CD4-positive, alpha-beta T cell treated with Interleukin-17A for 4 hours (primary cell): ENCODE measurements around the gene KRT4.
"Not testable (repeated sequence)": the region's sequence is repeated elsewhere in the genome, so short reads cannot be mapped to it uniquely, and the experiment has no call there.

Experiments
- DNase-seq: peaks from one replicate; pipeline ENCODE4 v3.0.0-alpha.2; 2020; ENCODE audit warnings: mixed read lengths

KRT4 gene

DNA sequence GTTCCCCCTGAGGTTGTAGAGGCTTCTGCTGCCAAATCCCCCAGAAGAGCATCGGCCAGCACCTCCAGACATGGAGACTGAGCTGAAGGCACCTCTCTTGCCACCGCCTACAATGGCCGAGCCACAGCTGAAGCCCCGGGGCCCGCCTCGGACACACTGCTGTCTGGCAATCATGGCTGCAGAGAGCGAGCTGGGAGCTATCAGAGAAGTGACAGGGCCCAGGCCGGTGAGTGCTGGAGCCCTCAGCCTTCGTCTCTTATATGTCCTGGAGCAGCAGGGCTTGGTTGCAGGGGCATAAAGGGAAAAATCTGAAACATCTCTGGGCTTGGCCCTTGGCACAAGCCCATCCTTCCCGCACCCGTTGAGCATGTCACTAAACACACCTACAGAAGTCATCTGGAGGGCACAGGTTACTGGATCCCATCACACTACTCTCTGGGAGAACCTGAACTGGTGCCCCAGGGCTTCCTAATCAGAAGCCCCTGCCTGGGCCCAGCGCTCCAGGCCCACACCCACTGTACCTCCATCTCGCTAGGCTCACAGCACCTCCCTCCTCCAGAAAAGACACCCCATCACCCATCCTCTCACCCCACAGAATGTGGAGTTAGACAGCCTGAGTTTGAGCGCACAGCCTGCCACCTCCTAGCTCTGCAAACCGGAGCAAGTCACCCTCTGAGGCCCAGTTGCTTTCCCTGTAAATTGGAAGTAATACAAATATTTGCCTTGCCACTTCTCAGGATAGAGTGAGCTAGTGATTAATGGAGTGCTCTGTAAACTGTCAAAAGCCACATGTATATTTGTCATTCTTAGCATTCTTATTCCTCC lies at the start of gene KRT4:
Gene KRT4 (minus strand): TSS at position 232 of the 825 bp plus-strand sequence. CDS start 58 bp downstream, at position 174.
- DNase-seq, result no peak

DNA sequence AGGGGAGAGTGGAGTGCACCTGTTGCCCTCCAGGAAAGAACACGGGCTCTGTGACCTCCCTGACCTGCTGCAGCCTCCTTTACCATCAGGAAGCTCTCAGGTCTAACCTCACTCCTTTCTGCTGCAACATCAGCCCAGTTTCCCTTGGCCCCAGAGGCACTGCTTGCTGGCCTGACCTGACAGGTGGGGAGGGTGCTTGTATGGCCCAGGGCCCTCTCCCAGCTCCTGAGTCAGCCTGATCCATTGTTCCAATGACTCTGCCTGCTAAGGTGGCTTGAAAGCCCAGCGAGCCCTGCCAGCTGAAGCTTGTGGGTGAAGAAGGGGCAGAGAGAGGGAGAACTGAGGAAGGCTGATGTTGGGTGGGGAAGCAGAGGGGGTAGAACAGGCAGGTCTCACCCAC lies 48.1 kb upstream of the KRT4 start:
- no peak for DNase-seq

DNA sequence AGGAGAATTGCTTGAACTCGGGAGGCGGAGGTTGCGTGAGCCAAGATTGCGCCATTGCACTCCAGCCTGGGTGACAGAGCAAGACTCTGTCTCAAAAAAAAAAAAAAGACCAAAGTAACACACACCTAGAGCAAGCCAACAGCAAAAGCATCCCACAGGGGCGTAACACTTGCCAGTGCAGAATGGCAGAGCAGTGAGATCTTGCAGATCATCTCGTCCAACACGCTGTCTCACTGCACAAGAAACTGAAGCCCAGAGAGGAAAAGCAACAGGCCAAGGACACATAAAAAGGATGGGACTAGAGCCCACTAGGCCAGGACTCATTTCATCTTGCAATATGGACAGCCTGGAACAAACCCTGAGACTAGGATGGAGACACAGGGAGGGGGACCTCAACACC lies 47.6 kb upstream of the KRT4 start:
- no peak for DNase-seq

DNA sequence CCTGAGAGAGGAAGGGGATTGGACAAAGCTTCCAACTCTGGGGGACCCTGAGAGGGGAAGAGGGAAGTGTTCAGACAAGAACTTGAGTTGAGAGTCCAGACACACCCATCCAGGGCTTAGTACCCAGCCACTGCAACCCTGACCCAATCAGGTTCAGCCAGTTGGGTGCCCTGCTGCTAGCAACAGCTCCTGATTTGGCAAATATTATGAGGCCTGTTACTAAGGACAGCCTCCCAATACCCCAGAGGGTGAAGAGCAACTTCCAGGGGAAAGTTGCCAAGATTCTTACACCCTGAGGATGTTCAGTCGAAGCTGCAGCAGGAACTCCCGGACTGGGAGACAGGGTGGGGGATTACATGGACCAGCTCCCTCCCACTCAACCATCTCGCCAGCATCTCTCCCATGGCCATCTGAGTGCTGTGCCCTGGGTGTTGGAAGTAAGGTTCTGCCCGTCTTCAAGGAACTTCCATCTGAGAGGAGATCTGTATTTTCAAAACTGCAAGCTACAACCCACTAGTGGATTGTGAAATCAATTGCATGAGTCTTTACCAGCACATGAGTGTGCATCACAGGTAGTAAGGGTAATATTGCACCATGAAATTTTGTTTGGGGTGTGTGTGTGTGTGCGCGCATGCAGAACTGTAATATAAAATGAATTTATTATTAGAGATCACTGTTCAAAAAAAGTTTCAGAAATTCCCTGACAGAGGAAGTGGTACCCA lies 46.3 kb upstream of the KRT4 start:
- DNase-seq, result no peak

DNA sequence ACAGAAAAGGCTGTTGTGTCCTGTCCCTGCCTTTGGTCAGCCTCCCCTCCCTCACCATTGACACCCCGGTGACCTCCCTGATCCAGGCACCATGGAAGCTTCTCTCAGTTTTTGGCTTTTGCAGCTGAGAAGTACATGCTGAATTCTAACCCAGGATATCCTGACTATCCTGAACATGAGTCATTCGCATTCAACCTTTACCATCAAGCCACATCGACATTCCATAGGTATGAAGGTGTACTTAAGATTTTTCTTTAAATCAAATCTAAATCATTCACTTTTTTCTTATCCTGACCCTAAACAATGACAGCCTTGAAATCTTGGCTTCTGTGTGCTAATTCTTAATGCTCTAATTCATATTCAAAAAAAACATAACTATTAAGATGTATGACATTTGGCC lies 43.6 kb upstream of the KRT4 start:
- DNase-seq, result no peak

DNA sequence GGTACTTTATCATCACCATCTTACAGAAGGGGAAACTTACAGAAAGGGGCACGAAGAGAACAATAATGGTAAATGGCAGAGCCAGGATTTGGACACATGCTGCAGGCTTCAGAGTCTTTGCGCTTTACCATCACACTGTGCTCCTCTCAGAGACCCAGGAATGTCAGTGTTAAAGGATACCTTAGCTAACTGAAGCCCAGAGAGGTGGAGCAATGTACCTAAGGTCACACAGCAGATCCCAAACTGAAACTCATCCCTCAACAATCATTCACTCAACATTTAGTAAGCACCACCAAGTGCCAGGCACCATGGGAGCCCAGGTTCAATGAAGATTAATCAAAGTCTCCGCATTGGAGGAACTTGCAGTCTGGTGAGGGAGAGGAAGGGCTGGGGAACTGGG lies 42.9 kb upstream of the KRT4 start:
- DNase-seq, result no peak

DNA sequence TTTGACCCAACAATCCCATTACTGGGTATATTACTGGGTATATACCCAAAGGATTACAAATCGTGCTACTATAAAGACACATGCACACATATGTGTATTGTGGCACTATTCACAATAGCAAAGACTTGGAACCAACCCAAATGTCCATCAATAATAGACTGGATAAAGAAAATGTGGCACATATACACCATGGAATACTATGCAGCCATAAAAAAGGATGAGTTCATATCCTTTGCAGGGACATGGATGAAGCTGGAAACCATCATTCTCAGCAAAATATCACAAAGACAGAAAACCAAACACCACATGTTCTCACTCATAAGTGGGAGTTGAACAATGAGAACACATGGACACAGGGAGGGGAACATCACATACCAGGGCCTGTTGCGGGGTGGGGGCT lies 42.2 kb upstream of the KRT4 start:
- DNase-seq, result not testable (repeated sequence)

DNA sequence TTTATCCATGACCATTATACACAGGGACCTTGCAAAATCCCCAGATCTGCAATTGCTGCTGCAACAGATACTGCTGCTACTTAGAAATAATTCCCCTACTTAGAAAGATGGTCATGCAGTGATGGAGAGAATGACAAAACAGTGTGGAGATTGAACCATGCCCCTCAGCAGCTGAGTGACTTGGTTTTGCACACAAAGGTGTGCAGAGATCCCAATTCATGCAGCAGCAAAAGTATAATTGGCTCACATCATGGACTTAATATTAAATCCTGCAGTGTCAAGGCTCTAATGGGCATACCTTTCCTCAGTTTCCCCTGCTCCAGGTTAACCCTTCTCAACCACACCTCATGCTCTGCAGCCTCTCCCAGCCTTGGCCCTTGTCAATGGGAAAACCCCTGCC lies 37.9 kb upstream of the KRT4 start:
- no peak for DNase-seq

DNA sequence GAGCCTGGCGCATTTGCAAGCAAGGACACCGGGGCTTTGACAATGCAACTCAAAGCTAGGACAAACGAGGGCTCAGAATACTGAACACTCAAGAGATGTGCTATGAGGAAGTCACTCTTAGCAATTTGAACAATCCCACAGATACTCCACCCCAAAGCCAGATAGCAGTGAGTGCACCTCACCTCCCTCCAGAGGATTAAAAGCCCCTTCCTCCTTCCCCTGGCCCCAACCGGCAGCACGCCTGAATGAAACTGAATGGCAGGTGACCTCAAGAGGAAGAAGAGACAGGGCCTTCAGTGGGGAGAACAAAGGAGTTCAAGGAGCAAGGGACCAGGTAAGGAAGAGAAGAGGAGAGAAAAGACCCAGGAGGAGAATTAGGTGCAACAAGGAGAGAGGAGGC lies 36.8 kb upstream of the KRT4 start:
- no peak for DNase-seq

DNA sequence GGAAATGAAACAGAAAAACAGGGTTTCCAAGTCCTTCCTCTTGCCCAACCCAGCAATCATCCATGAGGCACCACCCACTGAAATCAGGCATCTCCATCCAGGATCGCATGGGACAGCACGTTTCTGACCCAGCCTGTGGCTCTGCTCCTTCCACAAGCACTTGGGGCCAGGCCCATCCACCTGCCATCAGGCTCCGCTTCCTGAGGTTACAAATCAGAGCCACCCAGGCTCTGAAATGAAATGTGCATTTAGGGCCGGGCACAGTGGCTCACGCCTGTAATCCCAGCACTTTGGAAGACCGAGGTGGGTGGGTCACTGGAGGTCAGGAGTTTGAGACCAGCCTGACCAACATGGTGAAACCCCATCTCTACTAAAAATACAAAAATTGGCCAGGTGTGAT lies 35.6 kb upstream of the KRT4 start:
- no peak for DNase-seq

DNA sequence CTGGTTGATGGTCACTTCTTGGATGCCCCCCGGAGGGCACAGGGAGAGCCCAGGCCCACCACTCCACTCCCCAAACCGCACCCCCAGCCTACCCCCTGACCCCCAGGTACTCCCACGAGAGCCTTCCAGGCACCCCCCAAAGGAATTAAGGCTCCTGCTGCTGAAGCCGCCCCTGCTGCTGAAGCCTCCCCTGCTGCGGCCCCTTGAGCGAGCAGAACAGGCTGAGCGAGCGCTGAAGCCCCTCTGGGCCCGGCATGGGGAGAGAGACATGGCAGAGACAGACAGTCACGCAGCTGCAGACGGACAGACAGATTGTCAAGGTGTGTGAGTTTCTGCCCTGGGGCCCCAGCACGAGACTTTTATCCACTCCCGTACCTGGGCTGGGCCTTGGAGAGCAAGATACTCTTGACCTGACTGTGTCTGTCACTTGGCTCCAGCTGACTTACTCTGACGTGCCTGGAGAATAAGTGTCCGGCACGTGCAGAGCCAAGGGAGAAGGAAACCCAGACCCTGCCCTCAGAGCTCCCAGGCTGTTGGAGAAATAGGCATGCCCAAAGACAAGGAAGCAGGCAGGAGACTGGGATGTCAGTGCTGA lies 34.8 kb upstream of the KRT4 start, which contains the start of gene KRT78:
Gene KRT78 (minus strand): TSS at position 334 of the 595 bp plus-strand sequence. CDS start 64 bp downstream, at position 270.
- no peak for DNase-seq

DNA sequence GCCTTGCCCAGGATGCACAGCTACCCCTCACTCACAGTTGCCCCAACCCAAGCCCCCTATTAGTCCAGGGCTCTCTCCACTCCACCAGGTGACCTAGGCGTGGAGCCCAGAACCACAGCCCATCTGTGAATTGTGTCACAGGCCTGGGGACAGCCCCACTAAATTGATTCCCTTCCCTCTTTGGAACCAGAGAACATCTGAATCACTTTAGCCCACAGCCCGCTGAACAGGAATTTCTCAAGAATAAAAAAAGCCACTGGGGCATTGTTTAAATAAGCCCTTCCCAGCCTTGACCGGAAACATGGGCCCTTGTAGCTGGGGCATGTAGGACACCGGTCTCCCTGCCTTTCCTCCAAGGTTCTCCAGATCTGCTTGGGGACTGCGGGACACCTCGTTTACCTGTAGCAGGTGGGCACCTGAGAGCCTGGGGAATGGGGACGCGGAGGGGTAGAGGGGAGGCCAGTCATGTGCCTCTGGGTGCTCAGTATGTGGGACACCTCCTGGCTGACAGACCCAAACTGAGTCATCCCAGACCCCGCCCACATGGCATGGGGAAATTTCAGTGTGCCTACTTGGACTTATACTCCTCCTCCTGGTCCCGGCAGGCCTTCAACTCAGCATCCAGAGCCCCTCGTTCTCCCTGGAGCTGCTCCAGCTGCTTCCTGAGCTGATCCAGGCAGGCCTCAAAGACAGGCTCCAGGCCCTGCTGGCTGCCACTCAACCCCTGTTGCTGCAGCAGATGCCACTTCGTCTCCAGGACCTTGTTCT lies 33.6 kb upstream of the KRT4 start:
- no peak for DNase-seq

DNA sequence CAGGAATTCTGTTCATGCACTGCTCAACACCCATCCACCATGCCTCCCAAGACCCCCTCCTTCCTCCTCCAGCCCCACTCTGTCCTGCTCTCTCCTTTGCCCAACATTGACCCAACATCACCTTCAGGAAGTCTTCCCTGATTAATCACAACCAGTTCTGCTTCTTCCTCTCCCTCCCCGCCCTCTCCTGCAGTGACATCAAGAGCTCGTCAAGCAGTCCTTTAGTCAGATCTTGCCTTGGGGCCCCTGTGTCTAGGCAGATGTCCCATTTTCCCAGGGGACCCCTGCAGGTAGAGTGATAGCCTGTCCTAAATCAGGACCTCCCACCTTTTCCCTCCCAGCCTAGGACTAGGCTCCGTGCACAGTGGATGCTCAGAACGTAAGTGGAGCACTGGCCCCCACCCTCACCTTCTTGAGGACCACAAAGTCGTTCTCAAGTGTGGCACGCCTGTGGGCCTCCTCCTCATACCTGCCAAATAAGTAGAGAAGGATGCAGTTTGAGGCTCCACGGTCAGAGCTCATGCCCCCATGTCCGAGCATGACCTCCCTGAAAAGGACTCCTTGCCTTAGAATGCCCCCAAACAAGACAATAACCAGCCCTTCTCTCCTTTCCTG lies 32.5 kb upstream of the KRT4 start:
- no peak for DNase-seq

DNA sequence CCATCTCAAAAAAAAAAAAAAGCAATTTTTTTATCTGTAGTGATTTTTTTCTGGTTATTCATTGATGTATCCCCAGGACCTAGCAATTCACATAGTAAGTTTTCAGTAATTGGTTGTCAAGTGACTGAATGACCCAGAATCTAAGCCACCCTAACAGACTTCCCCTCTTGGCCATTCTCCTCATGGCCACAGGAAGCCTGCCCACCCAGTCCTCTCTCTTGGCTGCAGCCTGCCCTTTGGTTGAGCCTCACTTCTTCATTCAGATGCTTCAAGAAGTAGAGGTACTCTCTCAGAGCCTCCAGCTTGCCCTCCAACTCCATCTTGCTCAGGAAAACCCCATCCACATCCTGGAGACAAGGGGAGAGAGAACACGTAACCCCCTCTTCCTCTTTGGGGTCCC lies 32.0 kb upstream of the KRT4 start:
- DNase-seq, result no peak

DNA sequence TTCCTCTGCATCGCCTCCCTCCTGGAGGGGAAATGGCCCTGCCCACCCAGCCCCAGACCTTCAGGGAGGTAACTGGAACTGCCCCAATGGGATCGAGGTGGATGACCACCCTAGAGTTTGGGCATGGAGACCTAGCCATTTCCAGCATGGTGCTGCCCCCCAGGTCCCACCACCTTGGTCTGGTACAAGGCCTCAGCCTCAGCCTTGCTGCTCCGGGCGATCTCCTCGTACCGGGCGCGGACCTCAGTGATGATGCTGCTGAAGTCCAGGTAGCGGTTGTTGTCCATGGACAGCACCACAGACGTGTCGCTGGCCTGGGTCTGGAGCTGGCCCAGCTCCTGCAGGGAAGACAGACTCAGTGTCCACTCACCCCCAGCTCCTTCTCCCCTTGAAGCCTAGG lies 30.5 kb upstream of the KRT4 start:
- DNase-seq, result no peak

DNA sequence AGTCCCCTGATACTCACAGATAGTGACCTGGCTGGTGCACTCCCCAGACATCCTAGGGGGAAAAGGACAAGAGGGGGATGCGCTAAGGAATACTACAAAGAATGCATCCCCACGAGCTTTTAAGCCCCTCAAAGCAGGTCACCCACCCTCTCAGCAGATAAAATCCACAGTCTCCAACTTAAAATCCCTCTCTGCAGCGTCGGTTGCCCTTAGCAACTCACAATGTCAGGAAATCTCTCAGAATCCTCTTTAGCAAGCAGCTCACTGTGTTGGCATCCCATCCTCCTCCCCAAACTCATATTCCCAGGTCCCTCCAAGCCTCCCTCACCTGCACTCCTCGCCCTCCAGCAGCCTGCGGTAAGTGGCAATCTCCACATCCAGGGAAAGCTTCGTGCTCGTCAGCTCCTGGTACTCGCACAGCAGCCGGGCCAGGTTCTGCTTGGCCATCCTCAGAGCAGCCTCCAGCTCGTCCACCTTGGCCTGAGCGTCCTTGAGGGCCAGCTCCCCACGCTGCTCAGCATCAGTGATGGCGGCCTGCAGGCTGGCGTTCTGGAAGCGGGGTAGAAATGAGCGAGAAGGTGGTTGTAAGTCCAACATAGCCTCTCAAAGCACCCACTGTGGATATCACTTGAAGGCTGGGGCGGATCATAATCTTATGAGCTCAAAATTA lies 25.7 kb upstream of the KRT4 start:
- DNase-seq, result no peak

DNA sequence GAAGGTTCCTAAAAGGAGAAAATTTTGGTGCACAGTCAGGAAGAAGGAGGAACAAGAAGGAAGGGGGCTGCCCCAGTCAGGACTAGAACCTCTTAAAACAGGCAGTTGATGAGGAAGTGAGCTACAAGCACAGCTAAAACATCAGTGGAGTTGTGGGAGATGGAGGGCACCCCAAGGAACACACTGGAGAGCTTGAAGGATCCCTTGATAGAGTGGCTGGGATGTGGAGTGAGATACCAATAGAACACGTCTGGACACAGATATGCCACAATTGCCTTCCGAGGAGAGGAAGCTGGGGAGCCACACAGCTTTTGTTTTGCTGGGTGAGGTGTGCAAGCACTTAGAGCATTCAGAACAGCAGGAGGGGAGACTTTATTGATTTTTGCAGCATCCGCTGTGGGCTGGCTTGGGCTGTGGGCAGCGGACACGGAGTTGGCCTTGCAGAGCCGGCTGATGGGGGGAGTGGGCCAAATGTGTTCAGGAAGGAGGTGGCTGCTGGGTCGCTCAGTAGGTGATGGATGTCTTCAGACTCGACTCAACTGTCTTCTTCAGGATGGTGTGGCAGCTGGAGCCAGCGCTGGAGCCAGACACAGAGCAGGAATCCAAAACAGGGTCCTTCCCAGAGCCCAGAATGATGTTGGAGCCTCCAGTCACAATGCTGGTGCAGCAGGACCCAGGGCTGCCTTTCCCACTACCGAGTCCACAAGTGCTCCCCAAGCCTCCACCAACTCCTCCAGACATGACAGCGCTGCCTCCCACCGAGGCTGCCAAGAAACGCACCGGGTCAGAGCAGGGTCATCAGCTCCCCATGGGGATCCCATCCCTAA lies 24.9 kb upstream of the KRT4 start:
- DNase-seq, result no peak

DNA sequence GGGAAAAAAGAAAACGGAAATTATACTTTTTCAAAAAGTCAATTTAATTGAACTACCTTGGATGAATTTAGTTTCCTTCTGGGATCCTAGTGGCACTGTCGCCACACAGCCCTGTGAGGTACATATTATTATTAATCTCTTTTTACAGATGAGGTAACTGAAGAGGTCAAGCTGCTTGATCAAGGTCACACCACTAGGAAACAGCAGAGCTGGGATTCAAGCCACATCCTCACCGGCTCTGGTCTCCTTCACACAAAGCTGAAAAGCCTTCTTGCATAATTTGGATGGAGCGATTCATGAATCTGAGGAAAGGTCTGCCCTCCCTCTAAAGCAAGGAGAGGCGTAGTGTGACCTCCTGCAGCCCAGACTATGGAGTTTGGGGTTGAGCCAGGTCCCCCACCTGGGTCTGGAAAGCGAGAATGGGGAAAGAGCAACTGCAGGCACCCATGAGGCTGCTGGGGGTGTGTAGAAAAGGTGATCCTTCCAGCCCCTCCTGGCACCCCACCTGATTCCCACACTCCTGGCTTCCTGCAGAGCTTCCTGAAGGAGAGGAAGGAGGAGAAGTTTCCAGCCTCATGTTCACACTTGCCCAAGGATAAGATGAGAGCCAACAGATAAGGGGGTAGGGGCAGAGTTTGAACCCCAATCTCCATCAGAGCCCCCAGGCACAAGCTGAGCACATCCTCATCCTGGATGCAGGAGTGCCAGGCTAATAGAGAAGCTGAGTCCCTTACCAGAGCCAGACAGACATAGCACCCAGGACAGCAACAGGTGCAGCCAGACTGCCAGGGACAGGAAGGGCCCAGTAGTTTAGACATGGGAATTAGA lies 24.1 kb upstream of the KRT4 start:
- no peak for DNase-seq

DNA sequence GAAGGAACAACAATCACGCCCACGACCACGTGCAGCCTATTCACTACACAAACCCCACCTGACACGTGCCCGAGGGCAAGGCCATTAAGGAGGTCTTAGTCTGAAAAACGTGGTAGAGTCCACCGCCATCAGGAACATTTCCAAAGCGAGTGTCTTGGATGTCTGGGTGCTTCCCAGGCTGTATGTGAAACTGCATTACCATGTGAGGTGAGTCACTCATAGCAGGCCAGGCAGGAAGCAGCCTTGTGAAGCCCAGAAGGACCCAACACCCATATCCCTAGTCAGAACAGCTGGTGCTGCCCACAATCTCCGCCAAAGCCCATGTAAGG lies 23.5 kb upstream of the KRT4 start:
- DNase-seq, result no peak
